Stimulated activated CD8-positive, alpha-beta memory T cell treated with anti-CD3 and anti-CD28 coated beads, Interleukin-7, amount 100 ng/mL, for 1 hour (primary cell): Measurements from ENCODE around the gene COPE.
"Not testable (repeated sequence)": the region's sequence is repeated elsewhere in the genome, so short reads cannot be mapped to it uniquely, and the experiment has no call there.

ENCODE experiments used
- DNase-seq, 2 donors: peaks; one replicate each; pipeline ENCODE4 v3.0.0-alpha.2; 2020; ENCODE audit warnings: low read depth in 2 of 2

Gene COPE

DNA sequence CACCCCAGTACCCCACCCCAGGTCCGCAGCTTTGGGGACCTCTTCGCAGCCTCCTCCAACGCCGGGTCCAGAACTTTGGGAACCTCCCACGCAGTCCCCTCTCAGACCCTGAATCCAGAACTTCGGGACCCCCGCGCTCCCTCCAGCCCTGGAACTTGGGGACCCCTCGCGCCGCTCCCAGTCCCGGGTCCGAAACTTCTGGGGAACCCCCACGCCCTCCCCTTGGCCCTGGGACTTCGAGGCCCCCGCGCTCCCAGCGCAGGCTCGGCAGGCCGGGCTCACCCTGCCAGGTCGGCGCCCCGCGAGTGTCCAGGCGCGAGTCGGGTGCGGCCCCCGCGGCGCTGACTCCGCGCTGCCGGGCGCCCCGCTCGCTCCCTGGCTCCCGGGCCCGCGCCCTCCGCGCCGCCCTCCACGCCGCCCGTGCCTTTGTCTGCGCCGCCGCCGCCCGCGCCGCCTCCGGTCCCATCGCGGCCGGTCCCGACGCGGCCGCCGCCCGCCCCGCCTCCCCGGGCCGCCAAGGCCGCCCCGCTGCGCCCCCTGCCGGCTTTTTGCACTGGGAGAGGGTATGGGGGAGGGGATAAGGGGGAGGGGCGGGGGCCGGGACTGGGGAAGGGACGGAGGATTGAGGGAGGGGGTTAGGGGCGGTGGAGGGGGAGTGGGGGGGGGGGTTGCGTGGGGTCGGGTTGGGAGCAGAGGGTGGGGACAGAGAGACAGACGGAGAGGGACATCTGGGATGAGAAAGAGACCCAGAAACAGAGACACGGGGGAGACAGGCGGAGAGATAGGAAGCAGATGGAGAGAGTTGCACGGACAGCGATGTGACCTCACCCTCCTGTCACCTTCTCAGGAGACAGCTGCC, 21.8 kb upstream of the COPE start, which contains the start of gene HOMER3:
HOMER3 (minus strand) TSS at position 449 of the 859 bp plus-strand sequence. CDS start 2,235 bp downstream, outside the sequence.
- DNase-seq = peak; percentile 53 to 66

DNA sequence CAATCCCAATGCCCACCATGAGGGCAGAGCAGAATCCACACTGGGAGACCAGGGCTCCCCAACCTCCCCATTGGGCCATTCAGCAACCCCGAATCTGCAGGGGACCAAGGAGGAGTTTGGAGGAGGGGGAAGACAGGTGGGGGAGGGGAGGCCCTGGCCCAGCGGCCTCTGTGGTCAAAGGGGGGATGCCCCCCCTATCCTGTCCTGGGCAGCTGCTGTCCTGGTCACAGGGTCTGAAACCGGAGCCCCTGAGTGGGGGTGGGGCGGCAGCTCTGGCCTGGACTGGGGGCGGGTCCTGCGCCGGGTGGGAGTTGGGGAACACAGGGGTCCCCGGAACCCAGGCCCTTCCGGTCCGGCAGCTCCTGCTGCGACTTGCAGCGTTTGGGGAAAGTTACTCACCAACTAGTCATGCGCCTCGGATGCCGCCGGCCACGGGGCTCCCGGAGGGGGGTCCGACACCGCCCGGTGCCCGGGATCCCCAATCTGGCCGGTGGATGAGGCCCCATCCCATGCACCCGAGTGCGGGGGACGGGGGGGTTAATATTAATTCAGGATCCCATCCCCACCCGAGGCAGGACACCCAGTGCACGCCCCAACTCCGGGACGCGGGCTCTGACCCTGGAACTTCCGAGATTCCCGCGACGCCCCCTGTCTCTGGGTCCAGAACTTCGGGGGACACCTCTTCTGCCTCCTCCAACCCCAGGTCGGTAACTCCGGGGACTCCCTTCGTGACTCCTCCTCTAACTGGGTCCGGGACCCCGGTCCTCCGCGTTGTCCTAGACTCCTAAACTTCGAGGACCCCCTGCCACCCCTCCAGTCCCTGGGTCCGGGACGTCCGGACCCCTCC, 21.0 kb upstream of the COPE start:
- DNase-seq = no peak

DNA sequence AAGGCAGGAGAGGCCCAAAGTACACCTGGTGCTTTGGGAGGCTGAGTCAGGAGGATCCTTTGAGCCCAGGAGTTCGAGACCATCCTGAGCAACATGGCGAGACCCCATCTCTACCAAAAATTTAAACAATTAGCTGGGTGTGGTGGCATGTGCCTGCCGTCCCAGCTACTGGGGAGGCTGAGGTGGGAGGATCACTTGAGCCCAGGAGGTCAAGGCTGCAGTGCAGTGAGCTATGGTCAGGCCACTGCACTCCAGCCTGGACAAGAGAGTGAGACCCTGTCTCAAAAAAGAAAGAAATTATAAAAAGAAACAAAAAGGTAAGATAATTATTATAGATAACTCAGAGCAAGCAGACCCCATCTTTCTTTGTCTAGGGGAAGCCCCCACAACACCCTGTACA, 20.0 kb upstream of the COPE start:
- DNase-seq = no peak

DNA sequence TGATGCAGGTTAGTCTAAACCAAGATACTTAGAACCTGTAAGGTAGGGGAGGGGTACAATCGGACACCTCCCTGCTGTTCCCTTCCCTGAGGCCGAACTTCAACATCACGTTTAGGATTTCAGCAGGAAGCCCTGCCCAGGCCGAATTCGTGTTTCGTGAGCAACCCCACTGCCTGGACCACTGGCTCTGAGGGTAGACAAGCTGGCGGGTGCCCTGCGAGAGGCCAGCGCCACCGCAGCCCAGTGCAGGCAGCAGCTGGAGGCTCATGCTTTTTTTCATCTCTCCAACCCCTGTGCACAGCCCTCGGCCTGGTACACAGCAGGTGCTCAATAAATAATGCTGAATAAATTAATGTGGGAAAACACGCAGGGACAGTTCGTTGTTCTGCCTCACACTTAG, 14.1 kb upstream of the COPE start:
- no peak for DNase-seq

DNA sequence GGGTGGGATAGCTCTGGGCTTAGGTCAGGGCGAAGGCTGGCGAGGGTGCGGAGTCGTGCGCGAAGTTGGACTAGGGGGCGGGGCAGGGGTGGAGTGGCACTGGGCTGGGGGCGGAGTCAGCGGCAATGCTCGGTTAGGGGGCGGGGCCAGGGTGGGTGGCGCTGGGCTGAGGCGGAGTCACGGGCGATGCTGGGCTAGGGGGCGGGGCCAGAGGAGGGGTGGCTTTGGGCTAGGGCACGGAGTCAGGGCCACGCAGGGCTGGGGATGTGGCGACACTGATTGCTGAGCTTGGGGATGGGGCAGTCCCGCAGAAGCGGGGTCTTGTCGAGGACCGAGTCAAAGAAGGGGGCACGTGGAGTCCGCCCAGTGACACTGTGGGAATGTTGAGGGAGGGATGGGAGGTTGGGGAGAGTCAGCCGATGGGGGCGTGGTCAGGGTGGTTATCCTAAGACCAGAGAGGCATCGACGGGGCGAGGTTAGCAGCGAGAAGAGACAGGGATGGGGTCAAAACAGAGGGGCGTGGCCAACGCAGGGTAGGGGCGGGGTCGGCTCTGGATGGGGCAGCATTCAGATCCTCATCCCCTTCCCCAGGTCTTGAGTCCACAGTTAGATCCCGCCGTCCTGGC, 13.1 kb upstream of the COPE start:
- peak; percentile 60 to 70 for DNase-seq

DNA sequence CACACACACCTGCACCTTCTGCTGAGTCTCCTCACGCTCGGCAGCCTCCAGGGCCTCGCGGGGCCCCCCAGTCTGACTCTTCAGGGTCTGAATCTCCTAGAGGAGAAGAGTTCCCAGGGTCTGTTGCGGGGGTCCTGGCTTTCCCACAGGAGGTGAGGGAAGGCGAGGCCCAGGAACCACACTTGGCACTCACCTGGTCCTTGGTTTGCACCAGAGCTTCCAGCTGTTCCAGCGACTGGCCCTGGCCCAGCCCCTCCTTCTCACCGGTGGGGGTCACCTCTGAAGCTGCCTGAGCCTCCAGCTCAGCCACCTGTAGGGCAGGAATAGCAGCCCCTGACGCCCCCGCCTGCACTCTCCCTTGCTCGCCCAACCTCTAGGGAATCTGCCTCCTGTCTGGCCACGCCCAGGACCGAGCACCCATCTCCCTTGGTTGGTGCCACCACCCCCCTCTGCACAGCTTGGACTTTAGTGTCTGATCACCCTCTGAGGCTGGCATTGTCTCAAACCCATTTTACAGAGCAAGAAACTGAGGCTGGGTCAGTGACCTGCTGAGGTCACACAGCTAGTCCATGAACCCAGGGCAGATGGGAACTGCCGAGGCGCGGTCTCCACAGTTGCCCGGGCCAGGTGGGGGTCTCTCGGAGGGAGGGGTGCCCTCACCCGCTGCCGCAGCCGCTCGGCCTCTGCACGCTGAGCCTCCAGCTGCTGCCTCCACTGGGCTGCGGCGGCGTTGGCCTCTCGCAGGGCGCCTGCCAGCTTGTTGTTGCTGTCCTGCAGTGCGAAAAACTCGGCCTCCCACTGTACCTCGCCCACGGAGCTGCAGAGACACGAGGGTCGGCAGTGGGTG, 12.4 kb upstream of the COPE start:
- no peak for DNase-seq

DNA sequence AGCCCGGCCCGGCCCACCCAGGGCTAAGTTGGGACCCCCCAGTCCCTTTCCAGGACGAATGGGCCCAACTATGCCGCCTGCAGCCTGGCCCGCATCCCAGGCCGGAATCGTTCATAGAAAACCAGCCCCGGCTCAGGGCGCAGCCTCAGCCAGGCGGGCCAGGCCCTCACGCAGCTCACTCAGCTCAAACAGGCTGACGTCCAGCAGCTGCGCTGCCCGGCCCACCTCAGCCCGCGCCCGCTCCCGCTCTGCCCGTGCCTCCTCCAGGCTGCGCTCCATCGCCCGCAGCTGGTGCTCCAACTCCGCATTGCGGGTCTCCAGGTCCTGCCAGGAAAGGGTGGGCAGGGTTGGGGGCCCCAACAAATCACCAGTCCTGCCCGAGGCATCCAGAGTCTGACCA, 10.1 kb upstream of the COPE start:
- no peak for DNase-seq

DNA sequence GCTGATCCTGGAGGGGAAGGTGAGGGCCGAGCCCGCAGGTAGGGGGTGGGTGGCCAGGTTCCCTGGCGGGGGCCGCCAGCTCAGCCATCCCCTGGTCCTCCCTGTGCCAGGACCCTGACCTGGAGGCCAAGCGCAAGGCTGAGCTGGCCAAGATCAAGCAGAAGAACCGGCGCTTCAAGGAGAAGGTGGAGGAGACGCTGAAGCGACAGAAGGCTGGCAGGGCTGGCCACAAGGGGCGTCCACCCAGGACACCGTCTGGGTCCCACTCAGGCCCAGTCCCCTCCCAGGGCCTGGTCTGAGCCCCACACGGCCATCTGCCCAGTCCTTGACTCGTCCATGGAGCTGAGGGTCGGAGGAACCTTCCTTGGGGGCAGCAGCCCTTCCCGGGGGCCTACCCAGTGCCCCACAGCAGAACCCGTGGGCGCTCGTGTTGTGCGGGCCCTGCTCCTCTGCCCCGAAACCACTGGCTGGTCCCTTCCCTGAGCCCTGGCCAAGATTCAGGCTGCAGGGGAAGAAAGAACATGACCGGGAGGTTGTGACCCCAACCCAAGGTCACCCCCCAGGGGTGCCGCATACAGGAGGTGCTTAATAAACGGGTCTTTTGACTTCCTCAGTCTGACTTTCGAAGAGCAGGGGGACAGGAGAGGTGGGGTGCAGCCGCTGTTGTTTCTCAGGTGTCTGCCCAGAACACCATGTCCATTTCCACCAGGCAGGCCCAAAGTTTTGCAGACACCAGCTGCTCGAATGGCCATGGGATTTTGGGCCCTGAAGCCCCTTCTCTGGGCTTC, 9.0 kb upstream of the COPE start:
- DNase-seq = no peak

DNA sequence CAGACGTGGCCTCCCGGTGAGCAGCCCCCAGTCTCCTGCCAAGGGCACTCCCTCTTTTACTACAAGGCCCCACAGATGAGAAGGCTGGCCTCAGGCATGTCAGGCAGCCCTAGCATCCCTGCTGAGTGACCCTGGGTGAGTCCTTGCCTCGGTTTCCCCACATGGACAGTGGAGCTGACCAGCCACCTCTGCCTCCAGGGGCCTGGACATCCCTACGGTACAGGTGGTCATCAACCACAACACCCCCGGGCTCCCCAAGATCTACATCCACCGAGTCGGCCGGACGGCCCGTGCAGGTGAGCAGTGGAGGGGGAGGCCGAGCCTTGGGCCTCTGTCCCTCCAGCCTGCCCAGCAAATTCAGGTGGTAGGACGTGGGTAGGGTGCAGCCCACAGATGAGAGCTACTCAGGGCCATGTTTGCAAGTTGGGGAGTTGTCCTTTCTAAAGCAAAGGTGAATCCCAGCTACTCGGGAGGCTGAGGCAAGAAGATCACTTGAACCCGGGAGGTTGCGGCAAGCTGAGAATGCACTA, 5.6 kb upstream of the COPE start:
- no peak for DNase-seq

DNA sequence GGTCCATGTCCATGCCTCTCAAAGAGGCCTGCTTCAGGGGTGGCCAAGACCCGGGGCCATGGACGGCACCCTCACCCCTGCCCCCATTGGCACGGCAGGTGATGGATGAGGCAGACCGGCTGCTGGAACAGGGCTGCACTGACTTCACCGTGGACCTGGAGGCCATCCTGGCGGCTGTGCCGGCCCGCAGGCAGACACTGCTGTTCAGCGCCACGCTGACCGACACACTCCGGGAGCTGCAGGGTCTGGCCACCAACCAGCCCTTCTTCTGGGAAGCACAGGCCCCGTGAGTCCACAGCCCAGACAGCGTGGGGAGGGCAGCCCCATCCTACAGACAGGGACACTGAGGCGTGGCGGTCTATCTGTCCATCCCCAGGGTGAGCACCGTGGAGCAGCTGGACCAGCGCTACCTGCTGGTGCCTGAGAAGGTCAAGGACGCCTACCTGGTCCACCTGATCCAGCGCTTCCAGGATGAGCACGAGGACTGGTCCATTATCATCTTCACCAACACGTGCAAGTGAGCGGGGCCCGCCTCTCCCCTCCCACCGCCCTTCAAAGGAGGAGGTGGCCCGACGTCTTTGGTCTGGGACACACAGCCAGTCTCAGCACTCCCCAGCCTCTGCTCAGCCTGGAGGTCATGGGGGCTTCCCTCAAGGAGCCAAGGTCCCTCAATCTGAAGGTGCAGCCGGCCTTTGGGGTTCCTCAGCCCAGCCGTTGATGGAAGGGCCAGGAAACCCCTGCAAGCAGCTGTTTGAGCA, 3.2 kb upstream of the COPE start:
- no peak for DNase-seq

DNA sequence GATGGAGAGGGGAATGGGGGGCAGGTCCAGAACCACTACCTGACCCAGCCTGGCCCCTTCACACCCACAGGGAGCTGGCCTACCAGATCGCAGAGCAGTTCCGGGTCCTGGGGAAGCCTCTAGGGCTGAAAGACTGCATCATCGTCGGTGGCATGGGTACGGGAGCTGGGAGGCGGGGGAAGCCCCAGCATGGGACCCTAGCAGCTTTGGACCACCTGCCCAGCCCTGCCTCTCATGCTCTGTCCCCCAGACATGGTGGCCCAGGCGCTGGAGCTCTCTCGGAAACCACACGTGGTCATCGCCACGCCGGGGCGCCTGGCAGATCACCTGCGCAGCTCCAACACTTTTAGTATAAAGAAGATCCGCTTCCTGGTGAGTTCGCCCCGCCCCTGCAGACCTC, 2.4 kb upstream of the COPE start:
- DNase-seq = no peak

DNA sequence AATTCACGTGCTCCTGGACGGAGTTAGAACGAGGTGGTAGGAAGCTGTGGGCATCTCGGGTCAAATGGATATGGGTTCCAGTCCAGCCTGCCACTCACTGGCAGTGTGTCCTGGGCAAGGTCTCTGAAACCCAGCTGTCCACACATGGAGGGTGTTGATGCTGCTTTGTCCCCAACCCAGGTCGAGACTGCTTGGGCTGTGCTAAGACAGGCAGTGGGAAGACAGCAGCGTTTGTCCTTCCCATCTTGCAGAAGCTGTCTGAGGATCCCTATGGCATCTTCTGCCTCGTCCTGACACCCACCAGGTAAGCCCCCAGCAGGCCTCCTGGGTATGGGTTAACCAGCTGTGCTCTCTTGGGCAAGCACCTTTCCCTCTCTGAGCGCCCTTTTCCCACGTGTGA, 1.2 kb upstream of the COPE start:
- DNase-seq = no peak

DNA sequence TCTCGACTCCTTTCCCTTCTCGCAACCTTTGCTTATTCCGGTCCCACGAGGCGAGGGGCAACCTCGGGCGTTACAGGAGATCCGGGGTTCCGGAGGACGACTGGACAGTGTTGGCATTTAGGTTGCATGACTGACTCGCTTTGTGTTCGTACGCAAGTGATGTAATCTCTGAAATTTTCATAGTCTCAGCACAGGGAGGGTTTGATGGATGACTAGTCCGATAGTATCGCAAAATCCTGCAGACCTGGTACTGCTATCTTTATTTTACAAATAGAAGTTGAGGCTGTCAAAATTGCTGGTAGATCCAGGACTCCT, 670 bp upstream of the COPE start:
- no peak for DNase-seq

DNA sequence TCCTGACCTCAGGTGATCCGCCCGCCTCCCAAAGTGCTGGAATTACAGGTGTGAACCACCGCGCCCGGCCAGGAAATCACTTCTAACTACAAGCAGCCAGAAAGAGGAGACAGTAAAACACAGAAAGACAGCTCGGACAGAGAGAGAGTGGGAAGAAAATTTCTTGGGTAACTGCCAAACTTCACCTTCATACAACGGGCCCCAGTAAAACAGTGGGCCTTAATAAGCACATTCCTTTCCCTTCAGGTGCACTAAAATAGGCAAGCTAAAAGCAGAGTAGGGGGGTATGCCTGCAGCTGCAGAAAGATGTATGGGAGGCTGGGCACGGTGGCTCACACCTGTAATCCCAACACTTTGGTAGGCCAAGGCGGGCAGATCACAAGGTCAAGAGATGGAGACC, 1.6 kb downstream of the COPE start:
- DNase-seq = not testable (repeated sequence)

DNA sequence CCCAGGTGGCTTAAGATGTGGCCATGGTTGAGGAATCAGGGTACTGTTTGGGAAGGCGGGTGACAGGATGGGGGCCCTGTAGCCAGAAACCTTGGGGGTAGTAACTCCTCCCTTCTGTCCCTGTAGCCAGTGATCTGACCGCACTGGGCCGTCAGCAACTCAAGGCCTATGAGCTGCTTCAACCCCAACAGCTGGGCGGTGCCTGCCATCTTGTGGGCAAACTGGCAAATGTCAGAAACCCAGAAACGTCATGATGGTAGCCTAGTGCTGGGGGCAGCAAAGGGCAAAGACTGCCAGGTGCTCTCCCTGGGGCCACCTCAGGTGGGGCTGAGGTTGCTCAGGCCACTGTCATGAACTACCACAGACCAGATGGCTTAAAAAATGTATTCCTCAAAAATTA, 3.5 kb downstream of the COPE start:
- DNase-seq = no peak

DNA sequence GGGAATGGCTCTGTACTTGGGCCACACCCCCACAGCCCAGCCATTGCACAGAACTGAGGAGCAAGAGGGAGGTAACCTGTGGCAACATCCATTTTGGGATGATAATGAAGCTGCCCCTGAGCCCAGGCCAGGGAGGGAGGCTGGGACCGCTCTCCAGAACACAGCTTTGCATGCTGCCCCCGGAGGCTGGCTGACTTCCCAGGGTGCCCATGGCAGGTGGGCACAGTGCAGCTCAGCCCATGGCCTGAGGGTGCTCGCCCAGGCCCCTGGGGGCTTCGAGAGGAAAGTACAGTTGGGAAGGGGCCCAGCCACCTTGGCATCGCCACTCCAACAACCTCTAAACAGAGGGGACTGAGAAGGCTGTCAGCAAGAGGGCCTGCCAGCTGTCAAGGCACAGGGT, 5.7 kb downstream of the COPE start:
- DNase-seq = no peak

DNA sequence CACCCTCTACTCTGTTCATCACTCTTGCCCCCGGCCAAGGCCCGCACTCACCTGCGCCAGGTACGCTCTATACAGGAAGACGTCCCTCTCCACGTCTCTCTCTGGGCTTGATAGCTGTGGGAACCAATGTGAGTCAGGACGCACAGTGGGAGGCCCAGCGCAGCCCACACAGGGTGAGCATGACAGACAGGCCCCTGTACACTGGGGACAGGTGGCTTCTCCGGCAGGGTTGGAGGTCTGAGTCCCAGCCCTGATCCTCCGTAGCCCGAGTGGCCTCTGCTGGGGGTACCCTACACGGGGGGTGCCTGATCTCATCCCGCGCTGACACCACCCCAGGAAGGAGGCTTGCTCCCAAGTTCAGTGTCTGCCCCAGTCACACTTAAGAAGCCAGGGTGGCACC, 6.3 kb downstream of the COPE start:
- DNase-seq = no peak

DNA sequence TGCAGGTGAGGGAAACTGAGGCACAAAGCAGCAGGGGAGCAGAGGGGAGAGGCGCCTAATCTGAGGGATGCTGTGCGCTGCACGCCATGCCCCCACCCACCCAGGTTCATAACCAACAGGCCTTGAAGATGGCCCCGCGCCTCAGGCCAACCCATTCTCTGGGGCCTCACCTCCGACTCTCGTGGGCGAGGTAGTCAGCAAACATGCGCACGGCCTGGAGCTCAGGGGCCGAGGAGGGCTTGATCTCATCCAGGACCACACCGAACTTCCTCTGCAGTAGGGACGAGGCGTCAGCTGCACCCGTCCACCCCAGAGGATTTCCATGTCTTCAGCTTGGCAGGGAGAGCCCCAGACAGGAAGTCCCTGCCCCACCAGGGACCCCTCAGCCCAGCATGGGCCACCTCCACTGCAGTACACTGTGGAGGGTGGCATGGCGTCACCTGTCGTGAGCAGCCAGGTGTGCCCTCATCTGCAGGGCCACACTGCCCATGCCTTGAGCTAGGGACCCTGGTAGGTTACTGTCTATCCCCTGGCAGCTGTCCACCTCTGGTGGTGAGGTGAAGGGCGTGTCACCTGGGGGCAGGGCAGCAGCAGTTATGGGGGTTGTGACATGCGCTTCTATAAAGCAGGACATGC, 8.3 kb downstream of the COPE start:
- DNase-seq = no peak

DNA sequence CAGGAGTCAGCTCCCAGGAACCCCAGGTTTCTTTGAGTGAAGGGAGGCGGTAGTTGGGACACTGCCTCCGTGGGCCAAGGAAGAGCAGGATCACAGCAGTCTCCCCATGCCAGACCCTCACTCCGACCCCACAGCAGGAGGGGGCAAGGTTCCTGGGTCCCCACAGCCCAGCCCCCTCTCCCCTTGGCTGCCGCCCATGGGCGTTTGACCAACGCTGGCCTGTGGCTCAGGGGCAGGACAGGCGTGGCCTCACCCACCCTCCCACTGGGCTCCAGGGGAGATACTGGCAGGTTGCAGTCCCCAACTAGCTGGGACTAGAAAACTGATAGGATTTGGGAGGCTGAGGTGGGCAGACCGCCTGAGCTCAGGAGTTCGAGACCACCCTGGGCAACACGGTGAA, 9.2 kb downstream of the COPE start:
- no peak for DNase-seq
